ENCODE results near the gene NUB1.

The NUB1 gene

DNA sequence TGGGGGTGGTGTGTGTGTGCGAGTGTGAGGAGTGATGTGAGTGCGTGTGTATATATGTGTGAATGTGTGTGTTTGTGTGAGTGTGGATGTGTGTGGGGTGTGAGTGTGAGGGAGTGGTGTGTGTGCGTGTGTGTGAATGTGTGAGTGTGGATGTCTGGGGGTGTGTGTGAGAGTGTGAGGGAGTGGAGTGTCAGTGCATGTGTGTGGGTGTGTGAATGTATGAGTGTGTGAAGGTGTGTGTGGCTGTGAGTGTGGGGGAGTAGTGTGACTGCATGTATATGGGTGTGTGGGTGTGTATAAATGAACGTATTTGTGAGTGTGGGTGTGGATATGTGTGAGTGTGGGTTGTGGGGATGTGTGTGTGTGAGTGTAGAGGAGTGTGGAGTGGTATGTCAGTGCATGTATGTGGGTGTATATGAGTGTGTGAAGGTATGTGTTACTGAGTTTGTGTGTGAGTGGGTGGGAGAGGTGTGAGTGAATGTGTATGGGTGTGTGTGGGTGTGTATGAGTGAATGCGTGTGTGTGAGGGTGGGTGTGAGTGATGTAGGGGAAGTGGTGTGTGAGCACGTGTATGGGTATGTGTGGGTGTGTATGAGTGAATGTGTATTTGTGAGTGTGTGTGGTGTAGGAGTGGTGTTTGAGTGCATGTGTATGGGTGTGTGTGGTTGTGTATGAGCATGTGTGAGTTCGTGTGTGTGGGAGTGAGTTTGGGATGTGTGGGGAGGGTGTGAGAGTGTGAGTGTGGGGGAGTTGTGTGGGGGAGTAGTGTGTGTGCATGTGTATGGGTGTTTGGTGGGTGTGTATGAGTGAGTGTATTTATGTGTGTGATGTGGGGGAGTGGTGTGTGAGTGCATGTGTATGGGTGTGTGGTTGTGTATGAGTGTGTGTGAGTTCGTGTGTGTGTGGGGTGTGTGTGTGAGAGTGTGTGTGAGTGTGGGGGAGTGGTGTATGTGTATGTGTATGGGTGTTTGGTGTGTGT lies 28.5 kb upstream of the NUB1 start:
- H3K4me3 ChIP-seq (ENCODE audit: low read depth, low read length): no peak overlapping the region

DNA sequence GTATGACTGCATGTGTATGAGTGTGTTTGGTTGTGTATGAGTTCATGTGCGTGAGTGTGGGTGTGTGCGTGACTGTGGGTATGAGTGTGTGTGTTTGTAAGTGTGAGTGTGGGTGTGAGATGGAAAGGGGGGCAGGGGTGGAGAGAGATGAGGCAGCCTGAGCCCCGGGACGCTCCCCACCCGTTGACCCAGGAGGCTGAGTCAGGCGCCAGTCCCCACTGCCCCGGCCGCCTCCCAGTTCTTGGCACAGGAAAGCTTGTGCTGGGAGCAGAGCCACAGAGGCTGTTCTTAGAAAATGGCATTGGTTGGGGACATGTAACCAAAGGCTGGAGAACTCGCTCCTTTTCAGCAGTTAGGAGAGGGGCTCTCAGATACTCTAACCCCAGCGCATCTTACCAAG lies 27.8 kb upstream of the NUB1 start:
- no peak overlapping the region for H3K4me3 ChIP-seq (ENCODE audit: low read depth, low read length)

DNA sequence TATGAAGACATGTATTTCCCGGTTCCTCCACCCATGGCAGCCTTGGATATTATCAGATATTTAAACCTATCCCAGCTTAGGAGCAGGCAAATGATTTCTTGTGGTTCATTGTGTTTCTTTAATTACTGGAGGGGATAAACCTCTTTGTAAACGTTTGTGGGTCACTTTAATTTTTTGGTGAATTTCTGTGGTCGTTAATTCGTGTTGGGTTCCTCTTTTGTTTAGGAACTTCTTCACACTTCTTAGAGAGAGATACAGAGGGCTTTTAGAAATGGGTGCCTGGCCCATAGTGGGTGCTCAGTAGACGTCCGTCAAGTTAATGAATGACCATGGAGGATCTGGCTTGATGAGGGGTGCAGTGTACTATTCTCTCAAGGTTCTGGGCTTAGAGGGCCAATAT lies 27.2 kb upstream of the NUB1 start:
- no peak overlapping the region for H3K4me3 ChIP-seq (ENCODE audit: low read depth, low read length)

DNA sequence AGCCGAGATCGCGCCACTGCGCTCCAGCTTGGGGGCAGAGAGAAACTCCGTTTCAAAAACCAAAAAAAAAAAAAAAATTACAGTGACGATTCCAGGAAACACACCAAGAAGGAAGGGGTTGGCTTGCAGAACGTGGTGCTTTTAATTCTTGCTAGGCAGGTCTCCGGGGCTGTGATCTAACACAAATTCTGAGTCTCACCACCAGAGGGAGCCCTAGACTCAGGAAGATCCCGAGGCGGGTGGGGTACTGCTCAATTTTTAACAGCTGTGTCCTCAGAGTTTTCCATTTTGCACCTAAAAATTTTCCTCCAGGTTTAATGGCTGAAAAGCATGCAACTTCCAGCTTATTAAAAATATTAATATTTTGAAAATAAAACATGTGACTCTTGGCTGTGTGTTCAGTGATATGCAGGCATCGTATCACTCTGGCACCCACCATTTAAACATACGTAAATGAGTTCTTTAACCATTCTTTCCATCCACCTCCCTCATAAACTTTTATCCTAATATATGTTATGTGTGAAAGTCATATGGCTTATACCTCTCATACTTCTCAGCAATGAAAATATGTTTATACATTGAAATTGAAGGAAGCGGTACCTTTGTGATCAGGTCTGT lies 26.5 kb upstream of the NUB1 start:
- no peak overlapping the region for H3K4me3 ChIP-seq (ENCODE audit: low read depth, low read length)

DNA sequence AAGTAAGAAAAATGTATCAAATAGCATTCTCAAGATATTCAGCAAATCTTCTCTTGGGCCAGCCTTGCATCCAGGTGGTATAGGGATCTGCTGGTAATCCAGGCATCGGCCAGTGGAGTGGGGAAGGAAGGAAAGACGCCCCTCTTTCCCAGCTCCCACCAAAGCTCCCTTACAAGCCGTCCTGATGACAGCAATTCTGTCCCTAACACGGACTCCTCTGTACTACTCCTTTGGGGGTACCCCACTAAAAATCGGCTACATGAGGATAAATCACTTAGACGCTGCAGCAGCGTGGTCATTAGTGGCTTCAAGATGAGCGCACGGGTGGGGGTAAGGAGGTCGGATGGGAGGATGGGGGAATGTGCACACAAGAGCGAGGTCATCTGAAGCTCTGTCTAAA lies 24.7 kb upstream of the NUB1 start:
- H3K4me3 ChIP-seq (ENCODE audit: low read depth, low read length): no peak overlapping the region

DNA sequence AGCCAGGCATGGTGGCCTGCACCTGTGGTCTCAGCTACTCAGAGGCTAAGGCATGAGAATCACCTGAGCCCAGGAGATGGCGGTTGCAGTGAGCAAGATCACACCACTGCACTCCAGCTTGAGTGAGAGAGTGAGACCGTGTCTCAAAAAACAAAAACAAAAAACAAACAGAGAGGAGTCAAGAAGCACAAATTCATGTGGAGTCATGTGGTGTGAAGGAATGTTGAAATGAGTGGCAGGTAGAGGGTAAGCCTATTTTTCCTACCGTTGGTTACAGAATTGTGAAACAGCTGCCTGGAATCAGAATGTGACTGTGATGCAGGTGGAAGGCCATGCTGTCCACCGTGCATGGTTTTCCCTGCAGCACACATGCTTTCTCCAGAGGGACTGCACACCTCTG lies 23.7 kb upstream of the NUB1 start:
- no peak overlapping the region for H3K4me3 ChIP-seq (ENCODE audit: low read depth, low read length)

DNA sequence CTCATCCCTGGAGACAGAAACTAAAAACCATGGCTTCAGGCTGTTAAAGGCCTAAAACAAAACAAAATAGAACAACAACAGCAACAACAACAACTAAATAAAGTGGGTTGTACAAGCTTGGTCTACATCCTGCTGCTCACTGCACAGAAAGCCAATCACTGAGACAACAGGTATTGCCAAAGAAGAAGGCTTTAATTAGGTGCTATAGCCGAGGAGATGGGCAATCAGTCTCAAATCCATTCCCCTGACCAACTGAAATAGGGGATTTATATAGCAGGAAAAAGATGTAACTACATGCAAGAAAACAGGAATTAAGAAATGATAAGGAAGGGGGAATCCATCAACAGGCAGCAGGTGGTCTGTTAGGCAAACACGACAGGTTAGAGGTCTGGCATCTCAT lies 22.4 kb upstream of the NUB1 start:
- no peak overlapping the region for H3K4me3 ChIP-seq (ENCODE audit: low read depth, low read length)

DNA sequence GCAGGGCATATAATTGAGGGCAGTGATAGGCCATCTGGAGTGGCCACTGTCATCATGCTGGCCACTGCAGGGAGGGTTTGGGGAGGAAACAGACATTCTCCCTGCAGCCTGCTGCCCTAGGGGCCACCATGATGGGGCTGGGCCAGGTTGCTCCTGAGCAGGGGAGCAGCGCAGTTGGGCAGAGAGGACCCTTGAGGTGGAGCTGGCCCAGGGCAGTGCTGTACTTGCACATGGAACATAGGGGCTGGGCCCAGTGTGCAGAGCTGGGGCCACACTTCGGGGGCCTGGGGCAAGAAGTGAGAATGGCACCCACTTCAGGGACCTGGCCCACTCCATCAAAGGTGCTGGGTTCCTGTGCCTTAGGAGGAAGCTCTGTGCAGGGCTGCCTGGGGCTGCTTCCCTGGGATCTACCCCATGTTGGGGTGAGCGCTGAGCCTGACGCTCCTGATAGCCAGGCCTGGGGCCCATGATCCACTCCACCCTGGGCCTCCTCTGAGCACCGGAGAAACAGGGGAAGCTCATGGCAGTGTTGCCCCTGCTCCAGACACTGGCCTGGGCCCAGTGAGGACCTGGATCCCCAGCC lies 21.3 kb upstream of the NUB1 start:
- H3K4me3 ChIP-seq (ENCODE audit: low read depth, low read length): no peak overlapping the region

DNA sequence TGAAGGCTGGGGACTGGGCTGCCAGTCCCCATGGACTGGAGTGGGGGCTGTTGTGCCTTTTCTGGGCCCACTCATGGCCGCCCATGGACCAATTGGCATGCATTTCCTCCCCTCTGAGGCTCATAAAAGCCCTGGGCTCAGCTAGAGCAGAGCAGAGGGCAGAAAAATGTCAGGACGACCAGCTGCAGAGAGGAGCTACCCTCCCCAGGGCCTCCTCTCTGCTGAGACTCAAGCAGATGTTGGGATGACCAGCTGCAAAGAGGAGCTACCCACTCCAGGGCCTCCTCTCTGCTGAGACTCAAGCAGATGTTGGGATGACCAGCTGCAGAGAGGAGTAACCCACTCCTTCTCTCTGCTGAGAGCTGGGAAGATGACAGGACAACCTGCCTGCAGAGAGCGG lies 20.3 kb upstream of the NUB1 start:
- no peak overlapping the region for H3K4me3 ChIP-seq (ENCODE audit: low read depth, low read length)

DNA sequence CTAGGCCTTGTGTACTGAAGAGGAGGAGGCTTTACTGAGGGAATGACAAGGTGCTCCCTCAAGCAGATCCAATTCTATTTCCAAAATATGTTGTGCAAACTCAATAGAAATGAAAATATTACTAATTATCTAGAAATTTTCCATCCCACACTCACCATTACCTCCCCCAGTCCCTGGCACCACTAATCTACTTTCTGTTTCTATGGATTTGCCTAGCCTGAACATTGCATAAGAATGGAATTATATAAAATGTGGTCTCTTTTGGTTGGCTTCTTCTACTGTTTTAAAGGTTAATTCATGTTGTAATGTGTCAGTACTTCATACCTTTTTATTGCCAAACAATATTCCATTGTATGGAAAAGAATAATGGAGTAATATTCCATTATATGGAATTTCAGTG lies 18.7 kb upstream of the NUB1 start:
- H3K4me3 ChIP-seq (ENCODE audit: low read depth, low read length): no peak overlapping the region

DNA sequence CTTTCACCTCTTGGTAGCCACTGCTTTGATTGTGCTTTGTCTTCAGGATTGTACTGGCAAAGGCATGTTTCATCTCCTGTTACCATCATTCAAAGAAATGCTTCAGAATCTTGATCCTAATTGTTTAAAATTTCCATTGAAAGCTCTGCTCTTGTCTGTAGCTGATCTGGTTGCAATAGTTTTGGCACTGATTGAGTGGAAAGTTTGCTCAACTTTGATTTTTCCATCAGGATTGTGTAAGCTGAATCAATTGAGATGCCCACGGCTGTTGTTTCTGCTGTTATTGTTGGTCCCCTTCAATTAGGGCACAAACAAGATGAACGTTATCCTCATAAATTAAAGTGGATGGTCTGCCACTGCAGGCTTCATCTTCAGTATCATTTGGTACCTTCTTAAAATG lies 14.6 kb upstream of the NUB1 start:
- H3K4me3 ChIP-seq (ENCODE audit: low read depth, low read length): no peak overlapping the region

DNA sequence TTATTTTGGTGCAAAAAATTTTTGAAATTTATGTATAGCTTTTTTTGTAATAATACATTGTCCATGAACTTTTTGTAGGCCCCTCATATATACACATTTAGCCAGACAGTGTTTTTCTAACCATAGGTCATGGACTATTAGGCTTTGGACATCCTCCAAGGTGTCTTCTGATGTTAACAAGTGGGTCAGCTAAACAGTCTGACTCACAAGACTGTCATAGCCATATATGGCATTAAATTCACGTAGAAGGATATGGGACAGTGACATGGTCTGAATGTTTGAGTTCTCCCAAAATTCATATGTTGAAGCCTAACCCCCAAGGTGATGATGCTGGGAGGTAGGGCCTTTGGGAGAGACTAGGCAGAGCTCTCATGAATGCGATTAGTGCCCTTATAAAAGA lies 14.0 kb upstream of the NUB1 start:
- H3K4me3 ChIP-seq (ENCODE audit: low read depth, low read length): no peak overlapping the region

DNA sequence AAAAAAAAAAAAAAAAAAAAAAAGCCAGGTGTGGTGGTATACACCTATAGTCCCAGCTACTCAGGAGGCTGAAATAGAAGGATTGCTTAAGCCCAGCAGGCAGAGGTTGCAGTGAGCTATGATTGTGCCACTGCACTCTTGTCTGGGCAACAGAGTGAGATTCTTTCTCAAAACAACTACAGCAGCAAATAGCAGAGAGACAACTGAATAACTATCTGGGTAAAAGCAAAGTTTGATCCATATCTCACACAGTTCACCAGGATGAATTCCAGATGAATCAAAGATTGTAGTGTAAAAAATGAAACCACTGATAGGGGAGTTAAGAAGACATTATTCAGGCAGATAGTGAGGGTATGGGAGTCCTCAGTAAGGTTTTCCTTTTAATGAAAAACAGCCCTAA lies 11.4 kb upstream of the NUB1 start:
- H3K4me3 ChIP-seq (ENCODE audit: low read depth, low read length): no peak overlapping the region

DNA sequence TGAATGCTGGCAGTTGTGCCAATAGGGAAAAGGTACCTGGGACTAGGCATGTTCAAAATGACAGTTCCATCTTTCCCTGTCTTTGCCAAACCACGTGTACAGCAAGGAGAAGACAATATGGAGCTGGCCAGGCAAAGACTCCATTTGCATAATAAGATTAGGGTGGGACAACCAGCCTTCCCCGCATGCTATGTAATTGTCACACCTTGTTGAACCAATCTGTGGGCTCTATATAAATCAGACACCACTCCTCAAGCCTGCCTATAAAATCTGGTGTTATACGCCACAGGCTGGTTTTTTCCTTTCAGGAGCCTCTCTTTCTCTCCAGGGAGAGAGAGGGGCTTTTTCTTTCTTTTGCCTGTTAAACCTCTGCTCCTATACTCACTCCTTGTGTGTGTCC lies 11.0 kb upstream of the NUB1 start:
- no peak overlapping the region for H3K4me3 ChIP-seq (ENCODE audit: low read depth, low read length)

DNA sequence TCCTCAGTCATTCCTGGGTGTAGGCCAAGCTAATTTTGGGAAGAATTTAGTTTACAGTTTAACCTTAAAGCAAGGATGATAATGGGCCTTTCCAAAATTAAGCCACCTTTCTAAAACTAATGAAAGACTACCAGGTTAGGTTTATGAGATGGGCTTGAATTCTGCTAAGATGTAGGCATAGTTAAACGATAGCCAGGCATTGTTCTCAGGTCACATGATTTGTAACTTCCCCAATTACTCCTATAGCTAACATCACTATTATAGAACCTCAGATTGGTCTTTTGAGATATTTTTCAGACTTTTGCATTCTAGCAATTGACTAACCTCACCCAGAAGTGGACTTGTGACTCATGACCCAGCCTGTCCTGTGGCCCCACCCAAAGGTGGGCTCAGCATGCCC lies 7.0 kb upstream of the NUB1 start:
- H3K4me3 ChIP-seq (ENCODE audit: low read depth, low read length): no peak overlapping the region

DNA sequence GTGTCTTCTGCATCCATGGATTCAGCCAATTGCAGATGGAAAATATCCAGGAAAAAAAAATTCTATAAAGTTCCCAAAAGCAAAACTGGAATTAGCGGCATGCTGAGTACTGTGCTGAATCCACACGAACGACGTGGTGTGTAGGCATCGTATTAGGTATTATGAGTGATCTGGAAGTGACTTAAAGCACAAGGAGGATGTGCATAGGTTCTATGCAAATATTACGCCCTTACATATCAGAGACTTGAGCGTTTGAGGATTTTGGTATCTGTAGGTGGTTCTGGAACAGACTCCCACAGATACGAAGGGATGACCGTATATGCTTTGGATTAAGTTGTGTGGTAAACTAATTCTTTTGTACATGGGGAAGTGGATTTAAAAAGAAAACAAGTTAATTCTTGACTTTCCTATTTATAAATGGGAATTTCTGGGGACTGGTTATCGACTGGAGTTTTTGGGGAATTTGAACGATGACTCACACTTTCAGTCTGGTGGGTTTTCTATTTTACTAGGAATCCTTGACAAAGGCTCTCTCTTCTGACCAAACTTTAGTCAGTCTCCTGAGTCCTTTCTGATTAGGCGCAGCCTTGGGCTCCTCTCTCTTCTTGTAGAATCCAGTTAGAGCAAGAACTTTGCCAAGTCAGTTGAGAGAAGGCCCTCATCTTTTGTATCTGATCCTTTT lies 5.4 kb upstream of the NUB1 start:
- H3K4me3 ChIP-seq (ENCODE audit: low read depth, low read length): no peak overlapping the region

DNA sequence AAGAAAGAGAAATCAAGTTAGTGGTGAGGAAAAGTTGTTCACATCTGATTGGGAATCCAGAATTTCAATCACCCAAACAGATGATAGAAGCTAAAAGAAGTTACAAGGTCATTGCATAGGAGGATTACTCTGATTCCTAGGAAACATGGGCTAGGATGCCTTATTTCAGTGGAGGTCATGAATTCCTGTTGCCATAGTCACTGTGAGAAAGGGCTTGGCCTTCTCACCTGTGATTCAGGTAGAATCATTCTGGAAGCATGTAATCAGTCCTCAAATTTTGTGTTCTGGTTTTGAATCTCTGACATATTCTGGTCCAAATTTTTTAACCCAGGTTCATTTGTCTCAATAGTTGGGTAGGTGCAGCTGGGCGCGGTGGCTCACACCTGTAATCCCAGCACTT lies 4.3 kb upstream of the NUB1 start:
- H3K4me3 ChIP-seq (ENCODE audit: low read depth, low read length): no peak overlapping the region

DNA sequence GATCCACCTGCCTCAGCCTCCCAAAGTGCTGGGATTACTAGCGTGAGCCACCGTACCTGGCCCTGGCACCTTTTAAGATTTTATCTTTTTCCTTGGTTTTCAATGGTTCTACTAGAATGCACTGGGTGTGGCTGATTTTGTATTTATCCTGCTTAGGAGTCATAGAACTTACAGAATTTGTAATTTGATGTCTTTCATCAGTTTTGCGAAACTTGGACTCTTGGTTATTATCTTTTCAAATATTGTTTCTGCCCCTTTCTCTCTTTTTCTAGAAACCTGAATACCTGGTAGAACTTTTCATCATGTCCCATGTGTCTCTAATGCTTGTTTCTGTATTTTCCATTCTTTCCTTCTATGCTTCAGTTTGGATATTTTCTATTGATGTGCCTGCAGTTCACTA lies 2.8 kb upstream of the NUB1 start:
- H3K4me3 ChIP-seq (ENCODE audit: low read depth, low read length): no peak overlapping the region

DNA sequence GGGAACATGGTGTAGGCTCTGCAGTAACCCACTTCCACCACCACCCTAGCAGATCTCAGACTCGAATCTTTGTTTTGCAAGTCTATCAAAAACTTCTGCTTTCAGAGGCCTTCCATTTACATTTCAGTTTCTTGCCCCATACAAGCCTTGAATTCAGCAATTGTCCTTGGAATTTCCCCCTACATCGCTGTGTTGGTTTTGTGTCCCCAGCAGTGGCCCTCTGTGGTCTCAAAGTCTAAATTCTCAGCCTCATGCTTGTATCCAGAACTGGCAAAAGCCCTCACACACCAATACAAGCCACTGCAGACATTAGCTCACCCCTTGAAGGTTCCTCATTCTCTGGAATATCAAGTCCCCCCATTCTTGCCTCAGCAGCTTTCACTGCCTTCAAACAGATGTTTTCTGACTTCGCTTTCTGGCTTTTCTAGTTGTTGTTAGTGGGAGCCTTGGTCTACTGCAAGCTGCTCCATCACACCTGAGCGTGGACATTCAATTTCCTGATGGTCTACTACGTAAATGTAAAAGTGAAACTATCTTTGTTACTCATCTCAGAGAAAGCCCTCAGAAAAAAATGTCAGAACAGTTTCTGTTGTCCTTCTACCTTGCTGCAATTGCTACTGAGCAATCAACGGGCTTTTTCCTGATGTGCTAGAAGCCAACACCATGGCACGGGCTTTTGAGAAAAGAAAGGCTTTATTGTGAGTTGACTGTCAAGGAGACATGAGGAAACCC lies 1.8 kb upstream of the NUB1 start:
- H3K4me3 ChIP-seq (ENCODE audit: low read depth, low read length): no peak overlapping the region

DNA sequence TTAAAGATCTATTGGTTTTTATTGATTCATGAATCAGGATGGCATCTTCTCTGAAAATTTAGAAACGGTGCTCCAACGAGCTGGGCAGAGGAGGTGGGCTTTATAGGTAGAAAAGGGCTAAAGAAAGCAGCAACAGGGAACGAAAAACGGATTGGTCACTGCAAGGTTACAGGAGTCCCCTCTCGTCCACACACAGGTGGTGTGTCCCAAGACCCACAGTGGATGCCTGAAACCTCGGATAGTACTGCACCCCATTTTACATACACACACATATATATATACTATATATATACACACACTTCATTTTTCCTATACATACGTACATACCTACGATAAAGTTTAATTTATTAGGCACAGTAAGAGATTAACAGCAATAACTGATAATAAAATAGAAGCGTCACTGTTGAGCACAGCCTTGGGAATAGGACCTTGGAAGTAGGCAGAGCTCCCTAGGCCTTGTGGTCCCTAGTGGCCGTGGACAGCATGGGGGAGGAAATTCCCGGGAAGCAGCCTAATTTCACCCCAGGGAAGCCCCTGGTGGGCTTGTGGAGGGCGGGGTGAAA lies 737 bp upstream of the NUB1 start:
- peak overlapping the region; percentile 35 for H3K4me3 ChIP-seq (ENCODE audit: low read depth, low read length)
